ENCODE measurements around the gene GAD1.

The GAD1 gene

GRCh38 chr2:170816504-170817092, at the start of gene GAD1:
Gene GAD1 (plus strand): TSS chr2:170816887. CDS start chr2:170818592, 1,705 bp downstream.
- DNase-seq (ENCODE audit: low read depth, low spot score) = peak; percentile 64

DNA sequence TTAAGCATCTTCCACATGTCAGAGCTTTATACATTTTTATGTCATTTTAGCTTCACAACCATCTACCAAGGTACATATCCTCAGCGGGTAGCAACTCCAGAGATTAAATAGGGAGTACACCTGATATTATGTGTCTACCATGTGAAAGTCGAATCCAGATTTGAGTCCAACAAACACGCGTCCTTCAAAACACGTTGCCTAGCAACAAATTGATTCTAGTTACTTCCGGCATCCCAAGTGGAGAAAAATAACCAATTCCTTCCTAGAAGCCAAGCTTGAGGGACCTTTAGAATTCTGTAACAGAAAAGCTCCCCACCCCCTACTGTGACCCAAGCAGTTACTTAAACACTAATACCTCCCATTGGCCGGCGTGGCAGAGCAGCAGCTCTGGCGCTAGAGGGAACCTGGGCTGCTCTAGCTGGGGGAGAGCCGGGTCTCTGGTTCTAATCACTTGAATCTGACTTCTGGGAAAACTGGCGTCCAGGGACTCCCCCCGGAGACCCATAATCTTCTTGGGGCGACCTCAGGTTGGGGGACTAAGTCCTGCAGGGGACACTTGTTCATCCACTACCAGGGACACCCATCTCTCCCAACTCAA, 46.6 kb upstream of the GAD1 start, which contains the start of gene ERICH2:
TSS of gene ERICH2 (plus strand) at position 371 of the 598 bp plus-strand sequence. CDS start 304 bp downstream, outside the sequence.
- DNase-seq (ENCODE audit: low read depth, low spot score) = peak; percentile 91

GRCh38 chr2:170770606-170771420, 45.9 kb upstream of the GAD1 start:
- peak; percentile 92 for DNase-seq (ENCODE audit: low read depth, low spot score)

GRCh38 chr2:170771421-170771937, 45.2 kb upstream of the GAD1 start:
- no peak for DNase-seq (ENCODE audit: low read depth, low spot score)

- no peak for DNase-seq (ENCODE audit: low read depth, low spot score)
These were observed 44.4 kb upstream of the GAD1 start for GRCh38 chr2:170772295-170772694.

DNA sequence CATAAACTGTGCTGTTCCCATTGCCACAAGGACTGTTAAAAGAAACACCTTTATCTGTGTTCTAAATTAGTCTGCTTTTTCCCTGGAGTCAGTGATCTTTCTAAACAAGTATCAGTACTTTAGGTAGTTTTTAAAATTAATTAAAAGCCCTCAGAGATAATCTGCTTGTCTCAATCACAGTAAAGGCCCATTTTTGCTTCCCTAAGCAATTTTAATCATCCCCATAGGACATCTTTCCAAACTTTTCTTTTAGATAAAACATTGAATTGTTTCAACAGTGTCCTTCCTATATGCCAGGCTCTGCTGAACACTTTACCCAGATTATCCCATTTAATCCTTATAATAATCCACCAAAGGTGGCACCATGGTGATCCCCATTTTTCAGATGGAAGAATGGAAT, 42.6 kb upstream of the GAD1 start:
- no peak for DNase-seq (ENCODE audit: low read depth, low spot score)

GRCh38 chr2:170778900-170779299, 37.8 kb upstream of the GAD1 start:
- no peak for DNase-seq (ENCODE audit: low read depth, low spot score)

- DNase-seq (ENCODE audit: low read depth, low spot score) = no peak
These were observed 37.4 kb upstream of the GAD1 start for GRCh38 chr2:170779304-170779703.

- DNase-seq (ENCODE audit: low read depth, low spot score) = no peak
These were observed 34.0 kb upstream of the GAD1 start for GRCh38 chr2:170782673-170783072.

GRCh38 chr2:170783549-170783948, 33.1 kb upstream of the GAD1 start:
- DNase-seq (ENCODE audit: low read depth, low spot score) = no peak

- no peak for DNase-seq (ENCODE audit: low read depth, low spot score)
These were observed 17.7 kb upstream of the GAD1 start for GRCh38 chr2:170798996-170799395.

DNA sequence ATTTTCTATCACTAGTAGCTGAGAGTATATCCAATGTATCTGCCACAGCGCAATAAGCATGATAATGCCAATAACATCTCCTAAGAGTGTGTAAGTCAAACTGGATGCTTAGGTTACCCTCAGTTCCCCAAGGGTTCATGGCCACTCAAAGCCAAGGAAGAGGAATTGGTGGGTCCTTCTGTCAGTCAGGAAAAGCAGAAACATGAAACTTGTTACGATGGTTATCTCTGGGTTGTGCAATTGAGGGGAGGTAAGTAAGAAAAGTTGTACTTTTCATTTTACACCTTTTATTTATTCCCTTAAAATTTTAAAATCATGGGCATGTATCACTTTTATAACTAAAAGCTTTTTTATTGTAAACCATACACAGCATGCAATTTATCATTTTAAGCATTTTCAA, 10.1 kb upstream of the GAD1 start:
- no peak for DNase-seq (ENCODE audit: low read depth, low spot score)

DNA sequence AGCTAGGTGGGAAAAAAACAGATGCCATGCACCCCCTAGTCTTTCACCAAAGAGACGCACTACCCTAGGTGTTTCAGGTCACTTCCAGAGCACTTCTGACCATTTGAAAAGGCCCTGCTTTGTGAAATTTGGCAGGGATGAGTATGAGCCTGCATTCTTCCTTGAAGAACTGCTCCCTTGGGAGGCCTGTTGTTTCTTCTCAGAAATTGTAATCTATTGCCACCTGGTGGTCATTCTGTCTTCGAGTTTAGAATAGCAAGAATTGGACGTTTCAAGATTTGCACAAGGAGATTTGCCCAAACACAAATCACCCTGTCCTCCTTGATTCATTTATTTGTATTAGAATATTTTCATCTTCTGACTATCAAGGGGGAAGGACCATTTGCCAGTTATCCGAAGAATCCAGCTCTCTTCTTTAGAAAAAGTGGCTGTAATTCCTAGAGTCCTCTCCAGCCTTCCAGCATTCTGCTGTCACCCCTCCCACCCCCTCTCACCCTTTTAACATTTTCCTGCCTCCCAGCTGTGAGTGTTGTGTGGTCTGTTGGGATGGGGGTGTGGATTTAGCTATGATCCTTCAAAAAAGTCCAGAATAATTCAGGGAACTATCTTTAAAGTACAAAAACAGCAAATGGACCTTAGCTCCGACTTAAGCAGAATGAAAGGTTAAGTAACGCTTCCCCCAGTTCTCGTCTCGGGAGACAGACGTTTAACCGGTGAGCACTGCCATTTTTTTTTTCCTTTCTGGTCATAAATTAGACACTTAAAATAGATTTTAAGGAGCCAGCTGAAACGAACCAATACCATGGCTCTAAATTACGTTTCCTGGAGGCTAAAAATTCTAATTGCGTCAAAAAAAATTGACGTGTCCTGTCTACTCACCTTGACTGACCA, 3.7 kb upstream of the GAD1 start:
- DNase-seq (ENCODE audit: low read depth, low spot score) = peak; percentile 77

- DNase-seq (ENCODE audit: low read depth, low spot score) = peak; percentile 95
These were observed 2.8 kb upstream of the GAD1 start for GRCh38 chr2:170813611-170814532.

- peak; percentile 71 for DNase-seq (ENCODE audit: low read depth, low spot score)
These were observed 2.0 kb upstream of the GAD1 start for GRCh38 chr2:170814533-170815230.

GRCh38 chr2:170815311-170815710, 1.4 kb upstream of the GAD1 start:
- DNase-seq (ENCODE audit: low read depth, low spot score) = no peak

- peak; percentile 94 for DNase-seq (ENCODE audit: low read depth, low spot score)
These were observed 762 bp upstream of the GAD1 start for GRCh38 chr2:170815746-170816503.

- DNase-seq (ENCODE audit: low read depth, low spot score) = peak; percentile 53
These were observed 677 bp downstream of the GAD1 start for GRCh38 chr2:170817093-170818035.
